ENCODE results near the gene MDC1.
A peak's percentile ranks its signal among the peaks of the same experiment; 100 is the strongest.

MDC1 gene

DNA sequence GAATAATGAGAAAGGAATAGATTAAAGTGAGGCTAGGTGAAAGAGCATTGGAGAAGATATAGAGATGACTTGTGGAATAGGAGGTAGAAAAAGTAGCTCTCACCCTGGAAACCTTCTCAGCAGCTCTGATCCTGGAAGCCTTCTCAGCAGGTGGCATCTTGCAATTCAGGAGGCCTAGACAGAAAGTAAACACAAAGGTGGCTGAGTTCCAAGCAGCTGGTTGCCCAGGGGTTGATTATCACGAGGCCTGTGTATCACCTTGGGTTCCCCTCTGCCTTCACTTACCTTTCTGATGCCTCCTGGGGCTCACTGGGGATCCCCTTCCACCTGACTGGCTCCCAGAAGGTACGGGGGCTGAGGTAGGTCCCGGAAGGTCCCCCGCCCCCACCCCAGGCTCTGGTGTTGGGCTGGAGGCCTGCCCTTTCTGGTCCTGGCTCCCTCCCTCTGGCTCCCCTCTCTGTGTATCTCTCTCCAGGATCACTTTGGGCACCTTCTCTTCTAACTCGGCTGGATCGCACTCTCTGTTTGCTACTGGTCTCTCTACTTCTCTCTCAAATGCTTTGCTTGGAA lies 9.7 kb downstream of the MDC1 start:
- no peak for TF ChIP-seq POLR2A (IDR thresholded peaks at IDR 0.05; ENCODE audit: low read depth, low read length)
- TF ChIP-seq TAF1 (IDR thresholded peaks at IDR 0.05; ENCODE audit: borderline replicate concordance, low read depth, low read length) = no peak
- TF ChIP-seq POLR2AphosphoS5 (IDR thresholded peaks at IDR 0.05; ENCODE audit: low read depth, low read length) = no peak
- DNase-seq (ENCODE audit: insufficient read length) (no peak), FAIRE-seq (no peak)

DNA sequence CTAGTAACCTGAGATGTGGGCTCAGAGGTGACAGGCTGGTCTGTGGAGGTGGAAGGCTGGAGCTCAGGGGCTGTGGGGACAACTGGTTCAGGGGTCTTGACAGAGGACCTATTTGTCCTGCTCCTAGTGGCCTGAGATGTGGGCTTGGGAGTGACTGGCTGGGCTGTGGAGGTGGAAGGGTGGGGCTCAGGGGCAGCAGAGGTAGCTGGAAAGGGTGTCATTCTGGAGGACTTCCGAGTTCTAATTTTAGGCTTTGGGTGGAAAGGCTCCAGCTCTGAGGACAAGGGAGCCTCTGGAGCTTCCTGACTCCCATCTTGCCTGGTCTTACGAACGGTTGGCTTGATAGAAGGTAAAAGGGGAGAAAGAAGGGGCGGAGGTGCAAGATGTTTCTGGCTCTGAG lies 11.5 kb downstream of the MDC1 start:
- TF ChIP-seq TAF1 (IDR thresholded peaks at IDR 0.05; ENCODE audit: borderline replicate concordance, low read depth, low read length) = no peak
- TF ChIP-seq POLR2A (IDR thresholded peaks at IDR 0.05; ENCODE audit: low read depth, low read length) = no peak
- TF ChIP-seq POLR2AphosphoS5 (IDR thresholded peaks at IDR 0.05; ENCODE audit: low read depth, low read length) = no peak
- DNase-seq (ENCODE audit: insufficient read length) = no peak
- no peak for FAIRE-seq

DNA sequence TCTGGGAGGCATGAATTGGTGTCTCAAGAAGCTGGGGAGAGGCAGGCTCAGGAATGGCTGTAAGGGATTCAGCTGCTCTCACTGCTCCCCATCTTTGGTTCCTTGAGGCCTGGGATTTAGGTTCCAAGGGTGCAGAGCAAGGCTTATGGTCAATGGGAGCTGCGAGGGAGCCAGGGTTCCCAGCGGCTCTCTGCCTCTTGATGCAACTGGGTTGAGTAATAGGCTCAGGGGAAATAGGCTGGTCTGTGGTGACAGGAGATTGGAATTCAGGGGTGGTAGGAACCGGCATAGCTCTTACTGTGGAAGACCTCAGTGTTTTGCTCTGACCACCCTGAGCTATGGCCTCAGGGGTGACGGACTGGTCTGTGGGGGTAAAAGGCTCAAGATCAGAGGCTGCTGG lies 13.3 kb downstream of the MDC1 start:
- FAIRE-seq = no peak
- TF ChIP-seq POLR2AphosphoS5 (IDR thresholded peaks at IDR 0.05; ENCODE audit: low read depth, low read length) = no peak
- TF ChIP-seq POLR2A (IDR thresholded peaks at IDR 0.05; ENCODE audit: low read depth, low read length) = no peak
- no peak for TF ChIP-seq TAF1 (IDR thresholded peaks at IDR 0.05; ENCODE audit: borderline replicate concordance, low read depth, low read length)
- DNase-seq (ENCODE audit: insufficient read length) = no peak

DNA sequence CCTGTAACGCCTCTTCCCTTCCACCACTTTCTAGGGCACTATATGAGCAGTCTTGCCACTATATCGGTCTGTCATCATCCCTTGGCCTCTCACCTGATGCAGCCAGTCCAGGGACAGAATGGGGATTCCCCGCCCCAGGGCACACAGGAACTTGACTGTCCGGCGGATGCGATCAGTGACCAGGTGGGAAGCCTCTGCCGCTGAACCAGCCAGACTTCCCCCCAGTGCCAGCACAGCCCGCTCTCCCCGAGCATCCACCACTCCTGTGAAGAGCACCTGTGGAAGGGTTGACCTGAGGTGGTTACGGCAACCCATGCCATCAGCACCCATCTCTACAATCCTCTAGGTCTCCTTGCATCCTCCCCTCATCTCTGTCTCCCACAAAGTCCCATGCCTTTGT lies 14.1 kb downstream of the MDC1 start:
- no peak; the same call in 1 of the 2 replicates for TF ChIP-seq POLR2AphosphoS5 (IDR thresholded peaks at IDR 0.05; ENCODE audit: low read depth, low read length)
- TF ChIP-seq POLR2A (IDR thresholded peaks at IDR 0.05; ENCODE audit: low read depth, low read length) = no peak
- no peak for TF ChIP-seq TAF1 (IDR thresholded peaks at IDR 0.05; ENCODE audit: borderline replicate concordance, low read depth, low read length)
- DNase-seq (ENCODE audit: insufficient read length) (no peak), FAIRE-seq (no peak)

DNA sequence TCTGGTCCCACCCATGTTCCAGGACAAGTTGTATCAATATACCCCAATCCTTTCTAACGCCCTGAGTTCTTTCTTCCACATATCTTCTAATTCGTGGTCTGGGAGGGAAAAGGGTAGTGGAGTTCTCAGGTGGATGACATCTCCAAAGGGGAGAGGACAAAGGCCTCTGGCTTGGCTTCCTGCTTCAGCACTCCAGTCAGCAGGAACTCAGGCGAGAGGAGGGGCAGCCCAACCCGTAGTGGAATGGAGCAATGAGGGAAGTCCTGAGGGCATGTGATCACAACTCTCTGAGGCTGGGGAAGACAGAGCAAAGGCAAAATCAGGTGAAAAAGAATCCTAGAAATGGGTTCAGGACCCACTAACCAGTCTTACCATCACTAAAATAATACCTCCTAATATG lies 16.7 kb downstream of the MDC1 start:
- no peak for TF ChIP-seq POLR2A (IDR thresholded peaks at IDR 0.05; ENCODE audit: low read depth, low read length)
- TF ChIP-seq TAF1 (IDR thresholded peaks at IDR 0.05; ENCODE audit: borderline replicate concordance, low read depth, low read length) = no peak
- TF ChIP-seq POLR2AphosphoS5 (IDR thresholded peaks at IDR 0.05; ENCODE audit: low read depth, low read length) = no peak
- DNase-seq (ENCODE audit: insufficient read length) (no peak), FAIRE-seq (no peak)

DNA sequence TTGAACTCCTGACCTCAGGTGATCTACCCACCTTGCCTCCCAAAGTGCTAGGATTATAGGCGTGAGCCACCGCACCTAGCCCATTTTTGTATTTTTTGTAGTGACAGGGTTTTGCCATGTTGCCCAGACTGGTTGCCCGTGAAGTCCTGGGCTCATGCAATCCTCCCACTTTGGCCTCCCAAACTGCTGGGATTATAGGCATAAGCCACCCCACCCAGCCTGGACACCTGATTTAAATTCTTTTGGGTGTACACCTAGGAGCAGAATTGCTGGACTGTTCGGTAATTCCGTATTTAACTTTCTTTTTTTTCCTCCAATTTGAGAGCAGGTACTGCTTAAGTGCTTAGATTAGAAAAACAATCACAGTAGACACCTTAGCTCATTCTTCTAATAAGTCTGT lies 20.6 kb downstream of the MDC1 start:
- TF ChIP-seq TAF1 (IDR thresholded peaks at IDR 0.05; ENCODE audit: borderline replicate concordance, low read depth, low read length) = no peak
- no peak for TF ChIP-seq POLR2AphosphoS5 (IDR thresholded peaks at IDR 0.05; ENCODE audit: low read depth, low read length)
- no peak for TF ChIP-seq POLR2A (IDR thresholded peaks at IDR 0.05; ENCODE audit: low read depth, low read length)
- FAIRE-seq = no peak
- DNase-seq (ENCODE audit: insufficient read length) = no peak

DNA sequence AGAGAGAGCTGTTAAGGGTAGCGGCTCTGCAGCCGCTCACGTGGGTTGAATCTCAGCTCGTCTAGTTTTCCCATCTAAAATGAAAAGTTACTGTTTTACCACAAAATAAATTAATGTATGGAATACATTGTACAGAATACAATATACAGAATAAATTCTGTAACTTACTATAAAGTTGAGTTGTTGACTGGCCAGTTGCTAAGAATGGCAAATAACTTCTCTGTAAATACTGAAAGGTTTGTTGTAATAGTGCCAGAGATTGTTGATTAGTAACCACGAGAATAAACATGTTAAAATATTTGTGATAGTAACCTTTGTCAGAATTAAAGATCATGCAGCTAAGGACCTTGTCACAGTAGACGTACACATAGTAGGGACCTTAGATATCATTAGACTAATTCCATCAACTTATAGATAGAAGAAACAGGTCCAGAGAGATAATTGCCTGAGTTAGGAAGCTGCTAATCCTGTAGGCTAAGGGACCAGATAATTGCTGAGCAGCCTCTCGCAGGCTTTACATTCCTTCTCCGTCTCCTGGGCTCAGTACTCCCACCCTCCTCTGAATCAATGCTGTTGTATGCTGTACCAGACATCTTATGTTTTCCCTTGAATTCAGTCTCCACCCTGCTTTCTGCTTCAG lies 25.8 kb downstream of the MDC1 start:
- DNase-seq (ENCODE audit: insufficient read length) = no peak
- FAIRE-seq = no peak
- TF ChIP-seq POLR2A (IDR thresholded peaks at IDR 0.05; ENCODE audit: low read depth, low read length) = no peak

DNA sequence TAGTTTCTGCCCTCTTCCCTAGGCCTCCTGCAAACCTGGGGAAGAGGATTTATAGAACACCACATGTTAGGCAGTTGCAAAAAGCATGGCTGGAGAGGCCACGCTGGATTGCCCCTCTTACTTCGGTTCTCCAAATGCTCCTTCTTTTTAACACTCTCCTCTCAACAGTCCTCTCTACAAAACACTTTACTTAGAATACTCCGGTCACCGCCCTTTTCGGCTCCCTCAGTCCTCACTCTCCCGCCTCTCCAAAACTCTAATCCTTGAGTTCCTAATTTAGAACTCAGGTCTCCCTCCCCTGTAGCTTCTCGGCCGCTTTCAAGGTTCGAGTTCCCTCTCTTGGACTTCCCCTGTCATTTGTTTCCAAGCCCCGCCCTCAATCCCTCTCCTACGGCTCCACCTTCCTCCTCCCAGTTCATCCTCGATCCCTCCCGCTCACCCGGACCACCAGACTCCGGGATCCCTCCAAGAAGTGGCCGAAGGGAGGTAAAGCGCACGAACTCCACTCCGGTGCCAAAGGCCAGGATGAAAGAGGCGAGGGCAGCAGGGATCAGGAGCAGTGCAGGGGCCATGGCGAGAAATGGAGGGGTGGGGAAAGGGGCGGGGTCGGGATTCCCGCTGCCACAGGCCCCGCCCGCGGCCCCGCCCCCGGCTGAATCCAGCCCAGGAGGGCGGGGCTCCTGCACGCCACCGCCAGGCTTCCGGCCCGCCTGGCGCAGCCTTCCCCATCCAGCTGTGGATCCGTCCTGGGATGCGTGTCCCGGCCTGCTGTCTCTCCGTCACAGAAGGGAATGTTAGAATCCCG lies 26.5 kb downstream of the MDC1 start, which contains the start of gene NRM:
Gene NRM, minus strand, starts transcription at position 582 of the 805 bp plus-strand sequence. Its CDS starts 10 bp downstream, at position 572.
- DNase-seq (ENCODE audit: insufficient read length) (peak; percentile 80), FAIRE-seq (peak; percentile 85)
- TF ChIP-seq POLR2AphosphoS5 (IDR thresholded peaks at IDR 0.05; ENCODE audit: low read depth, low read length) (no peak), POLR2A (IDR thresholded peaks at IDR 0.05; ENCODE audit: low read depth, low read length) (peak; percentile 22; the same call in 1 of the 2 replicates), TAF1 (IDR thresholded peaks at IDR 0.05; ENCODE audit: borderline replicate concordance, low read depth, low read length) (no peak)

DNA sequence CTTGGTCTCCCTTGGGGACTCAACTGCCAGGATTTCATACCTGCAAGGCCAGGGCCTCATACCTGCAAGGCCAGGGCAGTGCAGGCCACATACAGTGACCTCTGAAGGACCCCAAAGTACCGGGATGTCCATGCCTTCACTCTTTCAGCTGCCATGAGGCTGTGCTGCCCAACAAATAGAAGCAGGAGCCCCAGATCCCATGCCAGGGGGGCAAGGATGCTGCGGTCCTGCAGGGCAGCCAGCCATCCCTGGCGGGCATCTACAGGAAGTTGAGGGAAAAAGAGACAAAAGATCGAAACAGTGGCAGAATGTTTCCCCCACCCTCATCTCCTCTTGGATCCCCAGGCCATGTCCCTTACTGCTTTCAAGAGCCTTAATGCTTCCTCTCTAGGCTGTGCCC lies 27.1 kb downstream of the MDC1 start:
- DNase-seq (ENCODE audit: insufficient read length) = no peak
- no peak for TF ChIP-seq POLR2AphosphoS5 (IDR thresholded peaks at IDR 0.05; ENCODE audit: low read depth, low read length)
- no peak for TF ChIP-seq POLR2A (IDR thresholded peaks at IDR 0.05; ENCODE audit: low read depth, low read length)
- no peak for TF ChIP-seq TAF1 (IDR thresholded peaks at IDR 0.05; ENCODE audit: borderline replicate concordance, low read depth, low read length)
- FAIRE-seq = no peak

DNA sequence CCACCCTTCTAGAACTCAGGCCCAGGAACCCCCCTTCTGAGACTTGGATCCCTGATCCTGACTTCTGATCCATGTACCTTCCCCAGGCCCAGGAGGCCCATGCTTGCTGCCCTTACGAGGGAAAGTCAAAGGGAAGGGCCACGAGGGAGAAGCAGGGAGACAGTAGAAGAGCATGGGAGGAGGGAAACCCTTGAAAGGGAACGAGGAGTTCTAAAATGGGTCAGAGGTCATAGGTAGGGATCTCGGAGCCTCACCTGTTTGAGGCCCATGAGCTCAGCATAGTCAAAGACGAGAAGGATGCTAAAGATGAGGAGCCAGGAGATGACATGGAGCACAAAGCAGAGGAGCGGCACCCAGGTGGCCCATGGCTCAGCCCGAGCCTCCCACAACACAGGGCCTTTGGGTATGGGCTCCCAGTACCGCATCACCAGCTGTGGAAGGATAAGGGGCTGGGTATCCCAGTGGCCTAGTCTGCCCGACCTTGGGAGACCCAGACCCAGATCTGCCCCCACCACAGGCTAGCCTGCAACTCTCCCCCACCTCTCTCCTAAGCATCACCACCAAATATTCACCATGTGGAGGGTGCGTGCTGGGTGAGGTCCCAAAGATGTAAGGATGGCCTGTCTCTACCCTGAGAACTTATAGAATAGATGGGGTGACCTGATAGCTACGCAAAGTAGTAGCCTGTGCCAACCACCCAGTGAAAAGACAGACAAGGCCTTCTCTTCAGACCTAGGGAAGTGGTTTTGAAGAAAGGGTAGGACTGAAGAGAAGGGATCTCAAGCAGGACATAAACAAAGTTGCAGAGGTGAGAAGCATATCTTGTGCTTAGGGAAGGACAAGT lies 27.8 kb downstream of the MDC1 start:
- TF ChIP-seq POLR2AphosphoS5 (IDR thresholded peaks at IDR 0.05; ENCODE audit: low read depth, low read length) = no peak
- no peak for TF ChIP-seq TAF1 (IDR thresholded peaks at IDR 0.05; ENCODE audit: borderline replicate concordance, low read depth, low read length)
- TF ChIP-seq POLR2A (IDR thresholded peaks at IDR 0.05; ENCODE audit: low read depth, low read length) = no peak
- FAIRE-seq = no peak
- no peak for DNase-seq (ENCODE audit: insufficient read length)

DNA sequence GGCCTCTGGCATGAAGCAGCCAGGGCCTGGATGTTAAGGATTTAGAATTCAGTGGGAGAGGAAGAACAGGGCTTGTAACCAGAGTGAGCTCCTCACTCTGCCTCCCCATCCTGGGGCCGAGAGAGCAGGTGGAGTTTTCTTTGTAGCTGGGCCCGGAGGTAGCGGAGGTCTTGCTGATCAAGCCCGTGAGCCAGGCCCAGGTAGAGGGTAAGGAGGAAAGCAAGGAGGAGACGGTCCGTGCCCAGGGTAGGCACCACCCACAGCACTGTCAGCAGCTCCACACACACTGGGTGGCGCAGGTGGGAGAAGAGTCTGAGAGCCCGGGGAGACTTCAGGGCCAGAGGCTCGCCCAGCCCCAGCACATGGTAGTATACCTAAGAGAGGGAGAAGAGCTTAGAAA lies 28.5 kb downstream of the MDC1 start:
- TF ChIP-seq POLR2A (IDR thresholded peaks at IDR 0.05; ENCODE audit: low read depth, low read length) (no peak), TAF1 (IDR thresholded peaks at IDR 0.05; ENCODE audit: borderline replicate concordance, low read depth, low read length) (no peak), POLR2AphosphoS5 (IDR thresholded peaks at IDR 0.05; ENCODE audit: low read depth, low read length) (no peak)
- DNase-seq (ENCODE audit: insufficient read length) = no peak
- FAIRE-seq = no peak

All from GM12892 (cell line).